ENCODE data around the gene MRPS15. TPM values are rescaled to one million over a fixed set of nuclear protein-coding genes. Genes with fewer than 3 reads are reported as not detected.

Gene MRPS15
- polyA plus RNA-seq, 4 donors: 65.6 to 78.7 (median 69.6) TPM

DNA sequence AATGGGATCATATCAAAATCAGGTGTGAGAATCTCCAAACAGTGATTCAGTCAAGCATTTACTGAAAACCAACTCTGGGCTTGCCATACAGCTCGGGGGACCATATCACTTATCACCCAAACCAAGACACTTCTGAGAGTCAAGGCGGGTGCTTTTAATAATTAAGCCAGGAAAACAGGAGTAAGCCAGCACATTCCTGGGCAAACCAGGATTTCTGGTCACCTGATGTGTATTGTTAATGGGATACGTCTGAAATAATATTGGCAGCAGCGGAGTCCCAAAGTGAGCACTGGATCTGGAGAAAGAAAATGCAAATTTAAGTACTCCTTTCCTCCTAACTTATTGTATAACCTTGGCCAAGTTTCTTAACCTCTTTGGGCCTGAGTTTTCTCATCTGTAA is 31.6 kb downstream of the MRPS15 start:
- DNase-seq (ENCODE audit: low read depth in 4 of 4, low spot score in 2 of 4): no peak

DNA sequence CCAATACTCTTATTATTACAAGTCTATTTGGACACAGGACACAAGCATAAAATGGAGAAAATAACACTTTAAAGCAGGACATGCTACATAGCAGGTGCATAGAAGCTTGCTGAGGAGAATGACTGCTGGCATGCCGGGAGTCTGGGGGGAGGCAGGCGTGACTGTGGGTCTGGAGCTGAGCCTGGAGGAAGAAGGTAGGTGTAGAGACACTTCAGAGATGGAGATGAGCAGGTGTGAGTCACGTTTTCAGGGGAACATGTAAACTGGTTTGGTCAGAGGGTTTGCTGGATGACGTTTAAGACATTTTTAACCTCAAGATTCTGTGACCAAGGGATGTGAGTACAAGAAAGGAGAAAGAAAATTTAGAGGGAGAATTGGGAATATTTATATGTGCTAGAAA is 38.4 kb downstream of the MRPS15 start:
- DNase-seq (ENCODE audit: low read depth in 4 of 4, low spot score in 2 of 4): no peak

DNA sequence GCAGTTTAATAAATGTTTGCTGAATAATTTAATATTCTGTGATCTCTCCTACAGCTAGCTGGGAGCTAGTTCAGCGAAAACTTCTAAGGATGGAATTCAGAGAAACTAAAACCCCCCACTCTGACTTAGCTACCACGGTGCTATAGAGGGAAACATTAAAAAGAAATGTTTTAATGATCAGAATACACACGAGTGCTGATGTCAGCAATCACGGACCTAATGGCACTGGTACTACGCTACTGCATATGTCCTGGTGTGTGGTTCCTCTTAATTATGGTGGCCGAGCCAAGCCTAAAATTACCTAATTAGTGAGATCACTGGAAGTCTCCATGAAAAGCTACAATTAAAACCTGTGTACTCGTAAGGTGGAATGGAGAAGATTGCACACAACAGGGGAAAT is 42.5 kb downstream of the MRPS15 start:
- no peak for DNase-seq (ENCODE audit: low read depth in 4 of 4, low spot score in 2 of 4)

DNA sequence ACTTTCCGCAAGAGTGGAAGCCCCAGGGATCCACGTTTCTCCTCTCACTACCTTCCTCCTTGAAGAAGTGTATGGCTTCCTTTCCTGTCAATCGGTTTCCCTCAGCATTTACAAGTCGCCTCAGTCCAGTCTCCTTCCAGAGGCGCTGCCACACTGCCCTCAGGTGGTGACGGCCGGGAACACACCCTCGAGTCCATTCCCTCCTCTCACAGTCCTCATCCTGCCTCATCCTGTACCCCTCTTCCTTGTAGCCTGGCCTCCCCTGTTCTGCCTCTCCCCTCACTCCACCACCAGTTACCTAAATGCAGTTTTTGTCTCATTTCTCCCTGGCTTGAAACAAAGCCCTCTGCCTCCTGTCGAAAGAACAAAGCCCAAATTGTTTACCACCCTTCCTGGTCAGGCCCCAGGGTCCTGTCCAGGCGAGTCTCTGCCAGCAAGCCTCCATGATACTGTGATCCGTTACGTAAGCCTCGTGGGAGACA is 43.3 kb downstream of the MRPS15 start:
- peak in 2 of 4 donors; percentile 61 to 74 for DNase-seq (ENCODE audit: low read depth in 4 of 4, low spot score in 2 of 4)

DNA sequence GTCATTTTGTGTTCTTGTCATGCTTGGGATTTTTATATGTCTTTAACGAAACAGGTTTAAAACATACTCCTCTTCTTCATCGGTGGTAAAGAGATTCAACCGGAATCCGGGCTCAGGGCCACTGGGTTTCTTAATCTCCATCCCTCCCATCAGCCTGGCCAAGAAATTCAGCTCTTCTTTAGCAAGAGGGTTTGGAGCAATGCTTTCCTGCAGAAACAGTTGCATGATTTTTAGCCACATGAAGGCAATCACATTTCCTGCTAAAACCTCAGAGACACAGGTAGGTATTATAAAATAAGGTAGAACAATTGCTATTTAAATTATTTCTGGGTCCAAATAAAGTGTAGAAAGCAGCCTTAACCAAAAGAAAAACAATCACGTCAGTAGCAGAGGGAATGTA is 43.8 kb downstream of the MRPS15 start:
- DNase-seq (ENCODE audit: low read depth in 4 of 4, low spot score in 2 of 4): no peak

DNA sequence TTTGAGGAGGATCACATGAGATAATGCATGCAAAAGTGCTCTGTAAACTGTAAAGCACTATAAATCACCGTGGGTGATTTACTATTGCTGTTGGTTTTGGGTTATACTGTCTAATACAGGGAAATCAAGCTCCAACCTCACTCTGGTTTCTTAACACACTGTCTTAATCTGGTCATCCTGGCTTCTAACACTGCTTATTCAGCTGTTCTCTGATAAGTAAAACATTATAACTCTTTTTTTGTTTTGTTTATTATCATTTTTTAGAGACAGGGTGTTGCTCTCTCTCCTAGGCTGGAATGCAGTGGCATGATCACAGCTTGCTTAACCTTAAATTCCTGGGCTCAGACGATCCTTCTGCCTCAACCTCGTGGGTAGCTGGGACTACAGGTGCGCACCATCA is 44.6 kb downstream of the MRPS15 start:
- no peak for DNase-seq (ENCODE audit: low read depth in 4 of 4, low spot score in 2 of 4)

DNA sequence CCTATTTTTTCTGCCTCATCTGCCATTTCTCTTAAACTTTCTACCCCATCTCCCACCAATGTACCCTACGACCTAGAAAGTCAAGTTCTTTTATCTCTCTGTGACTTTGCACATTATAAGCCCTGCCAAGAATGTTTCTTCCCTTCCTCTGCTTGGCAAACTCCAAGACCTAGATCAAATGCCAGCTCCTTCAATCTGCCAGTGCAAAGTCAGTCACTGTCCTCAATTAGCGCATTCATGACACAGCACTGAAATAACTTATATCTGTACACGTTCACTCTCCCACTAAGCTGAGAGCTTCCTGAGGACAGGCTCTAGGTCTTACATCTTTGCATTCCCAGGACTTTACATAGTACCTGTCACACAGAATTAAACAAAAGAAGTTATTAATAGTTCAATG is 45.0 kb downstream of the MRPS15 start:
- no peak for DNase-seq (ENCODE audit: low read depth in 4 of 4, low spot score in 2 of 4)

DNA sequence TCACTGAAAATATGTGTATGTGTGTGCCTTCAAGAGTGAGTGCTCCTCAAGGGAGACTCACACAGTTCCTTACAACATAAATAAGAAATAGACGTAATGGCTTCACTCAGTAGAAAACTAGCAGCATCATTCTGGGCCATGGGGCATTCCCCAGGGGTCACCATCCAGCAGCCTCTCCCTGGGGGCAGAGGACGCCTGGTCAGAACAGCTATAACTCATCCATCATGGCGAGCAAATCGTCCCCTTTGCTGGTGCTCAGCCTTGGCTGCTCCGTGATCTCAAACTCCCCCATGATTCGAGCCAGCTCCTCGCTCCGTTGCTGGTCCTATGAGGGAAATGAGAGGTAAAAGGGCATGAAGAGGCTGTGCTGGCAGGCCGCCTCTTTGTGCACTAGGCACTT is 46.3 kb downstream of the MRPS15 start:
- DNase-seq (ENCODE audit: low read depth in 4 of 4, low spot score in 2 of 4): no peak

DNA sequence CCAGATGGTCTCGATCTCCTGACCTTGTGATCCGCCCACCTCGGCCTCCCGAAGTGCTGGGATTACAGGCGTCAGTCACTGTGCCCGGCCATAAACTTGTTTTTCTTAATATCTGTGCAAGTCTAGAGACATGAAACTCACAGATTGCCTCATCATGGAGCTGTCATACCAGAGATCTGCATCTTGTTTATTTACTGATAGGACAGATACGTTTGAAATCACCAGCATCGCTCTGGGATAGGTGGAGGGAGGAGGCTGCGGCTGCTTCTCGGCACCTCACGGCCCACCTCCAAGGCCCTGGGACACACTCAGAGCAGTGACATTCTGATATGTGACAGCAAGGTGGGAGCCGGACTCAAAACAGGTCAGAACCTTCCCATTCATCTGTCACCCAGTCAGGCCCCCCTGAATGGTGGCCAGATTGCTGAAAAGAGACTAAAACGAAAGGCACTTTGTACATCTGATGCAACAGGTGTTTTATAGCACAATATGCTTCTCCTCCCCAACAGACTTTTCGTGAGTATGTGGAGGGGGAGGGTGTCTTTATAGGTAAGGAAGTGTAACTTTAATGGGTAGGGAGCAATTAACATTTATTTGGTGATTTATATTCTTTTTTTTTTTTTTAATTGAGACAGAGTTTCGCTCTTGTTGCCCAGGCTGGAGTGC is 48.4 kb downstream of the MRPS15 start:
- DNase-seq (ENCODE audit: low read depth in 4 of 4, low spot score in 2 of 4): no peak

DNA sequence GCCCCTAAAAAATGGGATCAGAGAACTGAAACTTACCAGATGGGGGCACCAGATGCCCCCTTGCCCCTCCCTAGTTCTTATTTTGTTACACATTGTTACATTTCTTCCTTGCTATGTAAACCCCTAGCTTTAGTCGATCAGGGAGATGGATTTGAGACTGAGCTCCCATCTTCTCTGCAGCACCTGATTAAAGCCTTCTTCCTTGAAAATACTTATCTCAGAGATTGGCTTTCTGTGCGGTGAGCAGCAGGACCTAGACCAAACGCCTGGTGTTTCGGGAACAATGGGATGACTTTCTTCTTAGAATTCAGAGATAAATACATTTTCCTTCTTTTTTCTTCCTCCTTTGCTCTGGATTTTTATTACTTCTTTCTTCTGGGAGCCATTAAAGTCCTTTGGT is 49.8 kb downstream of the MRPS15 start:
- DNase-seq (ENCODE audit: low read depth in 4 of 4, low spot score in 2 of 4): no peak

DNA sequence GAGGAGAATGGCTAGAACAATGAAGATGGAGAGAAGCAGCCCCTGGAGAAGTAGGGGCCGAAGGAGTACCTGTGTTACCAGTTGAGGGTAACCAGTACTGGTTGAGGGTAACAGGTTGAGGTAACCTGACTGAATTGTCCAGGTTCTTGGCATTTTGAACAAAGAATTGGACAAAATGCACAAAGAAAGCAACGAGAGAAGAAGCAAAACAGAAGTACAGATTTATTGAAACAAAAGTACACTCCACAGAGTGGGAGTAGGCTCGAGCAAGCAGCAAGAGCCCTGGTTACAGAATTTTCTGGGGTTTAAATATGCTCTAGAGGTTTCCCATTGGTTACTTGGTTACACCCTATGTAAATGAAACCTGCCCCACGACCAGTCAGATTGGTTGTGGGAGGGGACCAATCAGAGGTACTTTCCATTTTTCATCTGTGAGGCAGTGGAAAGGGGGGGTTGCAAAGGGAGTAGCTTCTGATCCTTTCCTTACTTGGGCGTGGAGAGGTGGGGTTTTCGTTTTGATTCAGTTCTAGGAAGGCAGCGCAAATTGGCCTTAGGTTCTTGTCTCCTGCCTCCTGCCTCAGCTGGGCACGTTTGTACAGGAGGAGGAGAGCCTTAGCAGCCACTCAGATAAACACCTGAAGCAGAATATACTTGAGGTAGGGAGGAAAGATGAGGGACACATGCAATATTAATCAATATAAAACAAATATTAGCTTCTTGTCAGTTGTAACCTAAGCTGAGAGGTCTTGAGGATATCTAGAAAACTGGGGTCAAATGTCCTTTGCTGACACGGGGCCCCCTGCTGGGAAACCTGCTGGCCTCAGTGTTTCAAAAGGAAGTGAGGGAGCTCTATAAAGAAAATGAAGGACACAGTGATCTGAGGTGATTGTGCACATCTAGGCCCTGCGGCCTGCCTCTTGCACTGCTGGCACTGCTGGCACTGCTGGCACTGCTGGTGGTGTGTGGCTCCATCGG is 52.2 kb downstream of the MRPS15 start:
- no peak for DNase-seq (ENCODE audit: low read depth in 4 of 4, low spot score in 2 of 4)

DNA sequence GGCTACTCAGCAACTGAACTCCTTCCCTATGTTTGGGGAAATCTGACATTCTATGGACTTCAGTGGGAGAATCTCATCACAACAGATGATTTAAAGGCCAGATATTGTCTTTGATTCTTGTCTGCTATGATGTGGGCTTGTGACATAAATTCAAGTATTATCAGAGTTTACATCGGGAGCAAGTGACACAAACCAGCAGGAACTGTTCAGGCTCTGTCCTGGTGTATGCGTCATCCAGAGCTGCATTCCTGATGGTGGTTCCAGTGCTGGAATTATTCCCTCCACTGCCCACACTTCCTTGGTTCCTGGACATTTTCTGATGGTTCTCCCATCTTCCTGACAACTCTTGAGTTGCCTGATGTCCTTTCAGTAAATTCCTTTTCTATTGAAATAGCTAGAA is 55.7 kb downstream of the MRPS15 start:
- no peak for DNase-seq (ENCODE audit: low read depth in 4 of 4, low spot score in 2 of 4)

DNA sequence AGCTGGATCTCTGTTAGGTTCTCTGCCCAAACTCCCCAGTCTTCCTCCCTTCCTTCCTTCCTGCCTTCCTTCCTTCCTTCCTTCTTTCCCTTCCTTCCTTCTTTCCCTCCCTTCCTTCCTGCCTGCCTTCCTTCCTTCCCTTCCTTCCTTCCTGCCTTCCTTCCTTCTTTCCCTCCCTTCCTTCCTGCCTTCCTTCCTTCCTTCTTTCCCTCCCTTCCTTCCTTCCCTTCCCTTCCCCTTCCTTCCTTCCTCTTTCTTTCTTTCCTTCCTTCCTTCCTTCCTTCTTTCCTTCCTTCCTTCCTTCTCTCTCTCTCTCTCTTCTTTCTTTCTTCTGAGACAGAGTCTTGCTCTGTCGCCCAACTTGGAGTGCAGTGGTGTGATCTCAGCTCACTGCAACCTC is 57.7 kb downstream of the MRPS15 start:
- DNase-seq (ENCODE audit: low read depth in 4 of 4, low spot score in 2 of 4): no peak

Other genes with a start within 250 kb of the MRPS15 start
- 100 to 1,000 TPM; 121 to 150 (median 142) TPM for gene THRAP3, start 239.9 kb downstream of the MRPS15 start, polyA plus RNA-seq (ENCODE audit: insufficient read length in 4 of 4)
- 10 to 100 TPM; 18.5 to 40.8 (median 29.9) TPM for gene SH3D21, start 158.0 kb downstream of the MRPS15 start, polyA plus RNA-seq (ENCODE audit: insufficient read length in 4 of 4)
- gene EVA1B, start 140.7 kb downstream of the MRPS15 start, polyA plus RNA-seq (ENCODE audit: insufficient read length in 4 of 4): 100 to 1,000 TPM in 2 of 4 donors, 10 to 100 TPM in 2; 43.1 to 142 (median 86.8) TPM
- gene STK40, start 78.5 kb downstream of the MRPS15 start, polyA plus RNA-seq (ENCODE audit: insufficient read length in 4 of 4): 10 to 100 TPM; 41.0 to 48.5 (median 44.2) TPM
- 10 to 100 TPM; 24.3 to 32.2 (median 26.0) TPM for gene LSM10, start 66.5 kb downstream of the MRPS15 start, polyA plus RNA-seq (ENCODE audit: insufficient read length in 4 of 4)
- gene OSCP1, start 13.9 kb downstream of the MRPS15 start, polyA plus RNA-seq (ENCODE audit: insufficient read length in 4 of 4): 10 to 100 TPM; 18.2 to 26.8 (median 24.3) TPM
- 1 to 10 TPM; 2.5 to 6.0 (median 5.0) TPM for gene CSF3R, start 18.5 kb upstream of the MRPS15 start, polyA plus RNA-seq (ENCODE audit: insufficient read length in 4 of 4)

All from left renal cortex interstitium (tissue), 4 donors.